IMR-90 (cell line): ENCODE results near the gene SHB. TPM values are rescaled to one million over a fixed set of nuclear protein-coding genes. Genes with fewer than 3 reads are reported as not detected.

Source experiments
- ATAC-seq: fragments of 200-7000 bp; cut with Tn5 transposase; 2 replicates; pipeline ENCODE4 v1.9.1; 2020; ENCODE audit warnings: low read depth, mild to moderate bottlenecking, moderate library complexity
- BruUV-seq: library from RNA; stranded (reverse); fragments of 400-500 nt; replicated peaks from 2 replicates; lab custom pipeline; 2021; lab: Mats Ljungman, UMichigan
- CTCF ChIA-PET: fragments of 300-600 bp; formaldehyde crosslinking; extraction: SDS; loops from one replicate; lab custom pipeline; 2021; ENCODE audit warnings: antibody characterized with exemption; lab: Yijun Ruan, JAX
- POLR2A ChIA-PET: fragments of 300-600 bp; sonication (Branson Sonifier 250); formaldehyde crosslinking; loops from one replicate; lab custom pipeline; 2022; ENCODE audit warnings: antibody characterized with exemption; ENCODE audit not compliant: unreplicated experiment; lab: Charles Lee
- DNase-seq: peaks from one replicate; pipeline ENCODE4 v3.0.0; 2013
- H2AFZ ChIP-seq: replicated peaks from 2 replicates; pipeline ENCODE3; 2013; ENCODE audit warnings: low read length, mild to moderate bottlenecking; ENCODE audit not compliant: poor library complexity
- H2AK5ac ChIP-seq: 2 replicates; pipeline ENCODE4 v1.6.1; 2013; ENCODE audit warnings: low read depth, low read length, inconsistent platforms
- H2AK9ac ChIP-seq: replicated peaks from 2 replicates; pipeline ENCODE3; 2013; ENCODE audit warnings: mild to moderate bottlenecking, low read depth, low read length, moderate library complexity; ENCODE audit not compliant: poor library complexity
- H2BK120ac ChIP-seq: 2 replicates; pipeline ENCODE4 v1.6.1; 2013; ENCODE audit warnings: low read depth, low read length, inconsistent platforms
- H2BK15ac ChIP-seq: 3 replicates; pipeline ENCODE4 v1.6.1; 2013; ENCODE audit warnings: low read depth, low read length, inconsistent platforms
- H2BK20ac ChIP-seq: 2 replicates; pipeline ENCODE4 v1.6.1; 2013; ENCODE audit warnings: low read depth, mild to moderate bottlenecking, inconsistent platforms, low read length, moderate library complexity
- H2BK5ac ChIP-seq: 2 replicates; pipeline ENCODE4 v1.6.1; 2013; ENCODE audit warnings: mild to moderate bottlenecking, low read depth, low read length, inconsistent platforms; ENCODE audit not compliant: poor library complexity, severe bottlenecking
- H3K14ac ChIP-seq: replicated peaks from 2 replicates; pipeline ENCODE4 v1.6.1; 2013; ENCODE audit warnings: low read depth, low read length, inconsistent platforms
- H3K18ac ChIP-seq: 2 replicates; pipeline ENCODE4 v1.6.1; 2013; ENCODE audit warnings: low read depth, low read length, control low read depth
- H3K23ac ChIP-seq: 2 replicates; pipeline ENCODE4 v1.6.1; 2013; ENCODE audit warnings: low read depth, low read length, inconsistent platforms
- H3K27ac ChIP-seq: 2 replicates; pipeline ENCODE4 v1.5.1; 2013; ENCODE audit warnings: mild to moderate bottlenecking, control low read depth, low read length; ENCODE audit not compliant: insufficient read depth
- H3K27me3 ChIP-seq: 2 replicates; pipeline ENCODE4 v1.6.1; 2013; ENCODE audit warnings: low read length; ENCODE audit not compliant: control insufficient read depth, insufficient read depth
- H3K36me3 ChIP-seq: 2 replicates; pipeline ENCODE4 v1.6.1; 2013; ENCODE audit warnings: low read length, mixed read lengths; ENCODE audit not compliant: control insufficient read depth, insufficient read depth
- H3K4ac ChIP-seq: 2 replicates; pipeline ENCODE4 v1.6.1; 2013; ENCODE audit warnings: low read depth, low read length, inconsistent platforms
- H3K4me1 ChIP-seq: 2 replicates; pipeline ENCODE4 v1.6.1; 2013; ENCODE audit warnings: low read length, mixed read lengths; ENCODE audit not compliant: control insufficient read depth, insufficient read depth
- H3K4me2 ChIP-seq: 2 replicates; pipeline ENCODE4 v1.6.1; 2013; ENCODE audit warnings: low read depth, mild to moderate bottlenecking, control low read depth, low read length, moderate library complexity
- H3K4me3 ChIP-seq: 2 replicates; pipeline ENCODE4 v1.5.1; 2013; ENCODE audit warnings: low read depth, mild to moderate bottlenecking, control low read depth, low read length, moderate library complexity; ENCODE audit not compliant: insufficient read depth
- H3K56ac ChIP-seq: 2 replicates; pipeline ENCODE4 v1.6.1; 2013; ENCODE audit warnings: low read length, inconsistent platforms; ENCODE audit not compliant: insufficient read depth; ENCODE audit errors: extremely low read depth
- H3K79me1 ChIP-seq, 2 experiments: 2 replicates each; pipeline ENCODE4 v1.6.1; 2013; ENCODE audit warnings: low read length in 2 of 2, inconsistent platforms in 1 of 2, low read depth in 1 of 2
- H3K9ac ChIP-seq: 2 replicates; pipeline ENCODE4 v1.6.1; 2013; ENCODE audit warnings: low read depth, low read length, control low read depth
- H3K9me1 ChIP-seq: 2 replicates; pipeline ENCODE4 v1.6.1; 2013; ENCODE audit warnings: low read length, inconsistent platforms; ENCODE audit not compliant: insufficient read depth
- H3K9me3 ChIP-seq: 2 replicates; pipeline ENCODE4 v1.6.1; 2013; ENCODE audit warnings: low read length; ENCODE audit not compliant: control insufficient read depth, insufficient read depth
- H4K20me1 ChIP-seq: 2 replicates; pipeline ENCODE4 v1.6.1; 2013; ENCODE audit warnings: low read length, inconsistent platforms; ENCODE audit not compliant: insufficient read depth
- H4K5ac ChIP-seq: 2 replicates; pipeline ENCODE4 v1.6.1; 2013; ENCODE audit warnings: mild to moderate bottlenecking, low read depth, low read length, control low read depth
- H4K8ac ChIP-seq, 2 experiments: 2 replicates each; pipeline ENCODE4 v1.6.1; 2013; ENCODE audit warnings: low read depth in 2 of 2, low read length in 2 of 2, control low read depth in 1 of 2, inconsistent platforms in 1 of 2
- H4K91ac ChIP-seq: 2 replicates; pipeline ENCODE4 v1.6.1; 2013; ENCODE audit warnings: low read depth, low read length, inconsistent platforms; ENCODE audit not compliant: insufficient read depth
- BHLHE40 ChIP-seq: fragments of 150-350 bp; IDR thresholded peaks from 2 replicates; pipeline ENCODE4 v1.6.1; 2016; ENCODE audit warnings: mild to moderate bottlenecking, low read depth, low read length
- CEBPB ChIP-seq: IDR thresholded peaks from 2 replicates; pipeline ENCODE4 v1.6.1; 2012; ENCODE audit warnings: low read depth, low read length, improper control_type of control experiment
- CTCF ChIP-seq: conservative IDR thresholded peaks from 2 replicates; pipeline ENCODE4 v1.5.1; 2012; ENCODE audit warnings: mild to moderate bottlenecking, low read depth, low read length, improper control_type of control experiment
- MXI1 ChIP-seq: IDR thresholded peaks from 2 replicates; pipeline ENCODE4 v1.6.1; 2012; ENCODE audit warnings: low read depth, mild to moderate bottlenecking, low read length, moderate library complexity, borderline replicate concordance
- WGBS, 2 experiments: methylation state at CpG; one replicate each; pipeline versions ENCODE4 v1.1.5 to v1.1.7; 2013; ENCODE audit warnings: missing lambda C conversion rate in 2 of 2; ENCODE audit not compliant: insufficient read length in 1 of 2; ENCODE audit errors: extremely low coverage in 2 of 2; 5-methylcytosine and 5-hydroxymethylcytosine counted together
- dilution Hi-C: fragments of 300-500 bp; cut with HindIII; formaldehyde crosslinking; loops from one replicate; pipeline ENCODE4 v1.14.3; 2018; ENCODE audit warnings: low sequenced_read_pairs; ENCODE audit not compliant: unreplicated experiment
- in situ Hi-C: fragments of 300-500 bp; cut with MboI; formaldehyde crosslinking; loops from 3 replicates; pipeline ENCODE4 v1.14.3; 2019; ENCODE audit warnings: low sequenced_read_pairs, inconsistent platforms, mixed read lengths
- intact Hi-C: fragments of 100-400 bp; cut with micrococcal nuclease; formaldehyde crosslinking; loops from 2 replicates; pipeline ENCODE4 v1.10.0; 2022
- polyA plus RNA-seq, 3 experiments: library from polyadenylated mRNA; depleted of rRNA; stranded (reverse); fragments of >200 nt; gene quantifications; 2 replicates each; pipeline ENCODE4 v1.2.3, GENCODE V29; 2012; ENCODE audit warnings: low replicate concordance in 1 of 3
- total RNA-seq: library from RNA; depleted of rRNA; stranded (reverse); fragments of >200 nt; gene quantifications from 2 replicates; pipeline ENCODE4 v1.2.3, GENCODE V29; 2012

The SHB gene
- total and polyA plus RNA-seq, 2 of the 4 experiments (the other 2 are of a cell fraction) = 6.1 to 20.4 TPM

GRCh38 chr9:37944266-37944650 lies 124.8 kb downstream of the SHB start:
- peak overlapping the region; percentile 81 for H3K27ac ChIP-seq
- ChIA-PET CTCF (no interaction called here), POLR2A (no interaction called here)
- peak overlapping the region; percentile 35 for H2BK20ac ChIP-seq
- H3K9me3 ChIP-seq = no peaks in the 10 kb centered on the region
- H4K5ac ChIP-seq = peak overlapping the region; percentile 37
- H3K18ac ChIP-seq = peak overlapping the region; percentile 63
- peaks cover 17% of the 10 kb centered on the region; the same call in 1 of the 2 replicates for H4K20me1 ChIP-seq
- peak overlapping the region; percentile 51 for H3K14ac ChIP-seq
- H3K9me1 ChIP-seq = peaks cover 65% of the 10 kb centered on the region
- peak overlapping the region; percentile 80 for H2BK5ac ChIP-seq
- H4K91ac ChIP-seq = peak overlapping the region; percentile 96
- peak overlapping the region; percentile 99 for H2AK5ac ChIP-seq
- no CpG with 5 or more reads among the region's 7 CpGs for WGBS, 2 experiments
- peaks cover 54% of the 10 kb centered on the region for H3K36me3 ChIP-seq
- TF ChIP-seq CEBPB (no peak), BHLHE40 (no peak), MXI1 (no peak), CTCF (no peak)
- no peak overlapping the region for H3K4me2 ChIP-seq
- no peak overlapping the region for H3K9ac ChIP-seq
- H2BK15ac ChIP-seq = peak overlapping the region; percentile 28; the same call in 2 of the 3 replicates
- intact Hi-C loops (no loop called here), in situ Hi-C loops (no loop called here), dilution Hi-C loops (loop anchor here (25.0 kb wide), 1 partner anchor 118 kb away; the partner anchor contains the start of gene SHB)
- H3K79me1 ChIP-seq = peaks cover 82 to 95% of the 10 kb centered on the region in 2 experiments
- peak overlapping the region; percentile 6 for H2AFZ ChIP-seq
- peaks cover 41% of the 10 kb centered on the region for H3K4me1 ChIP-seq
- H3K27me3 ChIP-seq = no peaks in the 10 kb centered on the region
- peak overlapping the region; percentile 78 for H2BK120ac ChIP-seq
- H3K4me3 ChIP-seq = no peak overlapping the region
- peak overlapping the region; percentile 71; the same call in 1 of the 2 replicates for H3K23ac ChIP-seq
- H3K4ac ChIP-seq = peak overlapping the region; percentile 81
- peak overlapping the region; percentile 64 to 70 for H4K8ac ChIP-seq
- ATAC-seq = no peak; the same call in 1 of the 2 replicates
- no peak for DNase-seq
- peak overlapping the region; percentile 89 for H2AK9ac ChIP-seq
- BruUV-seq = no TSS peak
- 0 out of 2 replicates have a peak overlapping the region, but pooled peaks have one; percentile 22 for H3K56ac ChIP-seq
